GM19438 (cell line): ENCODE results near the gene SLC22A14.
"Not testable (repeated sequence)": the region's sequence is repeated elsewhere in the genome, so short reads cannot be mapped to it uniquely, and the experiment has no call there.

Experiments
- ATAC-seq: cut with Tn5 transposase; IDR thresholded peaks from one replicate; pipeline ENCODE4 v1.9.1; 2021; ENCODE audit warnings: low read depth; ENCODE audit not compliant: unreplicated experiment

SLC22A14 gene

DNA sequence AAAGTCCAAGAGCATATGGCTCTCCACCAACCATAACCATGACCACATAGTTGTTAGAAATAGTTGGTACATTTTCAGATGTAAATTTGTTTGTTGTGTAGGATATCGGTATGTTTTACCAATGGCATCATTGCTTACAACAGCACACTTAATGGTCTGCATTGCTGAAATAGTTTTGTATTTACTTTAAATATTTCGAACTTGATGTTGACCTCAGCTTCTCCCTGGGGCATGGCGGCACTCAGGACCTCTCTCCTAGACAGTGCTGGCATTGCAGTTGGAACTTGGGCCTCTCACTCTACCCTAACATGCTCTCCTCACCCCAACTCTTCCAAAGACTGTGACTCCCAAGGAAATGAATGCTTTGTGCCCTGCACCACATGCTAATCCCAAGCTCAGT lies 11.5 kb upstream of the SLC22A14 start:
- ATAC-seq = no peak

GRCh38 chr3:38271553-38271952 lies 10.5 kb upstream of the SLC22A14 start:
- no peak for ATAC-seq

DNA sequence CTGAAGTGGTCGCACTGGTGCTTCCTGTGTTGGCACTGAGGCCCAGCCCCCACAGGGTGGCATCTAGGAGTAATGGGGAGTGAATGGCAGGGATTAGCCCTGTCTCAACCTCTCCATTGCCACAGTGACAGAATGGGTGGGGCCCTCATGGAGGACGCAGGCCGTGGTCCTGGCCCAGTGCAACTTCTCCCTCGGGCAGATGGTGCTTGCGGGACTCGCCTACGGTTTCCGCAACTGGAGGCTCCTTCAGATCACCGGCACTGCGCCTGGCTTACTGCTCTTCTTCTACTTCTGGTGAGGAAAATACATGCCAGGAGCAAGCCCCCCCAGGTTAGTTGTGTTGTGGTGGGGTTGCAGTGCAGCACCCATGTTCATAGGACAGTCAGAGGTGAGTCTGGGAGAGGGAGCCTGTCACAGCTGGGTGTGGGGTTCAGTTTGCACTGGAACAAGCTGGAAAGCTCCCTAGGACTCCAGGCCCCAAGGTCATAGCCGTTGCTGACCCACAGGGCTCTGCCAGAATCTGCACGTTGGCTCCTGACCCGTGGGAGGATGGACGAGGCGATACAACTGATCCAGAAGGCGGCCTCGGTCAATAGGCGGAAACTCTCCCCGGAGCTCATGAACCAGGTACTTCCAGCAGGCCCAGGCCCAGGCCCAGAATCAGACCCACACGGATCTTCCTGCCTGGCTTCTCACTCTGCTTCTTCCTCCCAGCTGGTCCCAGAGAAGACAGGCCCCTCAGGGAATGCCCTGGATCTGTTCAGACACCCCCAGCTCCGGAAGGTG lies 7.0 kb upstream of the SLC22A14 start:
- ATAC-seq = no peak

DNA sequence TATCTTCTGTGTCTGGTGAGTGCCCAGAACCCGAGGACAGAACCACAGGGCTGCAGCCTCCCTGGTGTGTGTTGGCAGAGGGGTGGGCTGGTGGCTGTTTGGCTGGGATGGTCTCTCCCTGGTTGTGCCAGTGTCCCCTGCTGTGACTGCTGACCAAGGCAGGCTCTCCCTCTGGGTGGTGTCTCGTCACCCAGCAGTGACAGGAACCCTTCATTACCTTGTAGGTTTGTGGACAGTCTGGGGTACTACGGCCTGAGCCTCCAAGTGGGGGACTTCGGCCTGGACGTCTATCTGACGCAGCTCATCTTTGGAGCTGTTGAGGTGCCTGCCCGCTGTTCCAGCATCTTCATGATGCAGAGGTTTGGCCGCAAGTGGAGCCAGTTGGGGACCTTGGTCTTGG lies 6.4 kb upstream of the SLC22A14 start:
- no peak for ATAC-seq

DNA sequence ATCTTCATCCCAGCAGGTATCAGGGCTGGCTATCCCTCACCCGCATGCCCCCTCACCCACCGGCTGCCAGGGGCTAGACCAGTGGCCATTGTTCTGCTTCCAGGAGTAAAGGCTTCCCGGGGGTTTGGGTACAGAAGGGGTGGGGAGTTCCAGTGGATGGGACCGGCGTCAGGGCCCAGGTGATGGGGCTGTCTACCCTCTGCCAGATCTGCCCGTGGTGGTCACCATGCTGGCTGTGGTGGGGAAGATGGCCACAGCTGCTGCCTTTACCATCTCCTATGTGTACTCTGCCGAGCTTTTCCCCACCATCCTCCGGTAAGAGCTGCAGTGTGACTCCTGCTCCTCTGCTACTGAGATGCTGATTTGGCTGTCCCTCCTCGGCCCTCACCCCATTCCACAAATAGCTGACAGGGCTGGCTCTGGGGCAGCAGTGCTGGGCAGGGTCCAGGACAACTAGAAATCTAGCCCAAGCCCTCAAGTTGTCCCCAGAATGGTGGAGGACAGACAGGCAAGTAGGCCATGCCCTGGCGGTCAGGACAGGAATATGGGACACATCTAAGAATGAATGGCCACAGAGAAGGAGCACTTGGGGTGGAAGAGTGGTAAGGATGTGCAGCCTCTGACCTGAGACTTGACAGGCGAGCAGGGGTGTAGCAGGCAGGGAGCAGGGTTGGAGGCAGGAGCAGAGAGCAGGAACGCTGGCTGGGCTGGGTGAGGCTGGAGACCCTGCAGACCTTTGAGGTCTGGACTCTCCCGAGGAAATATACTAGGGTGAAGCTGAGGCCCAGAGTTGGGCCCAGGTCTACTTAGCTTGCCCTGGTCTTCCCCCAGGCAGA lies 5.8 kb upstream of the SLC22A14 start:
- ATAC-seq = no peak

GRCh38 chr3:38276917-38277630 lies 5.0 kb upstream of the SLC22A14 start:
- ATAC-seq = no peak

- ATAC-seq = no peak
These were observed 3.3 kb upstream of the SLC22A14 start for GRCh38 chr3:38278841-38279240.

DNA sequence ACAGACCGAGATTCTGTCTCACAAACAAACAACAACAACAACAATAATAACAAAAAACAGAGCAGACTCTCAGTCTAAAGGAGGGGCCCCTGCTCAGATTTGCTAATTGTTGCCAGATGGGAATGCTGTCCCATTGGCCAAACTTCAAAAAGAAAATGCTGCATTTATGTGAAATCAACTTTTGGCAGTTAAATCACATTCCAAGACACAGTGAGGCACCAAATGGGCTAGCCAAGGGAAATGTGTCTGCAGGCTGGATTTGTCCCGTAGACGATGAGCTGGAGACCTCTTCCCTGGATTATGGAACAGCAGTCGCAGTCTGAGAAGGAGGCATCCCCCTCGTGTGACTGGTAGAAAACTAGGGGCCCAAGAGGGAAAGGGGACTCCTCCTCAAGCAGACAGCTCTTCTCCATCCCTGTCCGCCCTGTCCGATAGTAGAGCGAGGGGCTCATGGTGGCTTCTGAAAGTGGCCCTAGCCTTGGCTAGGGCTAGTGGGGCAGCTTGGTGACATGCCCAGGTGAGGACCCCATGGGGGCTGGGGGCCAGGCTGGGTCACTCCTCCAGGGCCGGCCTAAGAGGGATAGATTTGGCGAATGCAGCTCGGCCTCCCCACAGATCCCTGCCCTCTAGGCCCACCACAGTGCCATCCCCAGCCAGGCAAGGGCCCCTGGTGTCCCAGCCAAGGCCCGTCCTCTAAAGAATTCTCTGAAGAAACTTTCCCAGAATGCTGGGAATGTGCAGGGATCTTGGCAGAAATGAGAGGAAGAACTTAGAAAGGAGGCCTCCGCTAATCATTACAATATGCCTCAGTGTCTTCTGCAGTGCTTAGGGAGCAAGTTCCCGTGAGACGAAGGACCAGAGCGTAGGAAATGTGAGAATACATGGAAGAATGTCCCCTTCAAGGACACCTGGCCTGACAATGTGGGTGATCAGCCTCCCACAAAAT lies 2.0 kb downstream of the SLC22A14 start:
- ATAC-seq = no peak

- ATAC-seq = no peak
These were observed 2.7 kb downstream of the SLC22A14 start for GRCh38 chr3:38284756-38285150.

GRCh38 chr3:38289286-38290217 lies 7.5 kb downstream of the SLC22A14 start:
- not testable (repeated sequence) for ATAC-seq

- ATAC-seq = not testable (repeated sequence)
These were observed 15.0 kb downstream of the SLC22A14 start for GRCh38 chr3:38297053-38297452.

- no peak for ATAC-seq
These were observed 15.4 kb downstream of the SLC22A14 start for GRCh38 chr3:38297537-38297936.

GRCh38 chr3:38297947-38298711 lies 16.0 kb downstream of the SLC22A14 start:
- ATAC-seq = no peak

- no peak for ATAC-seq
These were observed 24.8 kb downstream of the SLC22A14 start for GRCh38 chr3:38306941-38307340.

- ATAC-seq = no peak
These were observed 25.5 kb downstream of the SLC22A14 start for GRCh38 chr3:38307599-38307998.

DNA sequence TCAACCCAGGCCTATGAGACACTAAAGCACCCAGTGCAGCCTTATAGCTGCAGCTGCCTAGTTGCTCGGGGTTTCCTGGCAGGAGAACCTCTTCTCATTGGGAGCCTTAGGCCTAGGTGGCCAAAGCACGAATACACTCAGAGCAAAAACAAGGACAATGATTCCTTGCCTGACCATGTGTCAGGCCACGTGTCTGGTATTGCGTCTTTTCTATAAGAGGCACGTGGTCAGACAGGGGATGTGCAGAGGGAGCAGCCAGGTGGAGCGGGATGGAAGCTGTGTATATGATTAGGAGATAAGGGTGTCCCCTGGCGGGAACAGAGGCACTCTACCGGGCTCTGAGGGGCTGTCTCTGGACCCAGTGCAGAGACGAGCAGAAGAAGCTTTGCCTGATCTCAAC lies 26.4 kb downstream of the SLC22A14 start:
- no peak for ATAC-seq

DNA sequence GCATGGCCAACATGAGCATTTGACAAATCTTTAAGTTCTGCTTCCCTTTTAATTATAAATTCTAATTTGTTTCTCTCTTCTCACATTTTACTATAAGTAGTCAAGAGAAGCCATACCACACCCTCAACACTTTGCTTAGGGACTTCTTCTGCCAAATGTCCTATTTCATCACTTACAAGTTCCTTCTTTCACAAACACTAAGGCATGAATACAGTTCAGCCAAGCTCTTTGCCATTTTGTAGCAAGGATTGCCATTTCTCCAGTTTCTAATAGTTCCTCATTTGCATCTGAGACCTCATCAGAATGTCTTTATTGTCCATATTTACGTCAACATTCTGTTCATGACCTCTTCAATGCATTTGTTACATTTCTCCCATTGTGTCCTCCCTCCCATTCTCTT lies 29.4 kb downstream of the SLC22A14 start:
- no peak for ATAC-seq

DNA sequence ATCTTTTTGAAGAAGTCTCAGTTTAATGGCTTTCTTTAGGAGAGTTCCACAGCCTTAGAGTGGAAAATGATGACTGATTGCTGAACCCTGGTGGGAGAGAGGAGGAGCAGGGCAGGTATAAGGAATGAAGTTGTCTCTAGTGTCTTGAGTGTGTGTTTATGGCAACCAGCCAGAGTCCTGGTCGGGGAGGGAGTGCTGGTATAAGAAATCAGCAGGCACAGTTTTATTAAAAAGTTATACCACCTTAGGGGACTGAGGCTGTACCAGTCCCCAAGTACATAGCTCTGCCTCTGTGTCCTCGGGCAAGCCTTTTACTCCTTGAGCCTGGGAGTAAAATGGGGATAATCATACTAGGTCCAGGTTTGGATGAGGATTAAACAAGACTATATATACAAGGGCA lies 29.8 kb downstream of the SLC22A14 start:
- ATAC-seq = no peak
